Measurements from ENCODE around the gene UPK3A.

DNA sequence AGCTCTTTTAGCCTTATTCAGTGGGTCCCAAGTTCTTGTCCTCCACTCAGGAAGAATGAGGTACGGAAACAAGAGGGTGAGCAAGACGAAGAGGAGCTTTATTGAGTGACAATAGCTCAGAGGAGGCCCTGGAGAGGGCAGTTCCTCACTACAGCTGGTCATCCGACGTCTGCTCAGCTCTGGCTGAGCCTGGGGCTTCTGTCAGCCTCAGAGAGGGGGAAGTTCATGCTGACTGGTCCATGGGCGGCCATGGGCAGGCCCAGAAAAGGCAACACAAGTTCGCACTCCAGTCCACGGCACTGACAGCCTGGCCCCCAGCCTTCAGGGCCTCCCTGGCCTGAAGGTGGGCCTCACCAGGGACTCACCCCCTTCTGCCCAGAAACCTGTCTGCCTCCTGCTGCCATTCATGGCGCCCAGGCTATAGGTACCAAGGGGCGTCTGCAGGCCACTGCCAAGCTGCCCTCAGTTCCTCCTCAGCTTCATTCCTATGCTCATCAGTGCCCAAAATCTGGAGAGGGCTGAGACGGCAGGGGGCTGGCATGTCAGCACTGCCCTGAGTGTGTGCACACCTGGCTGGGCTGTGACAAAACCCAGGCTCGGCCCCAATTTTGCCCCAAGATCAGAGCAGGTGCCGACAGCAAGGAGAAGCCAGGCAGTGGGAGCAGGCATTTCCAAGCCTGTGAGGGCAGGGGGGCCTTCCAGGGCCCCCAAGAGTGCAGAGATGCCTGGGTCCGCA is 22.4 kb upstream of the UPK3A start:
- TF ChIP-seq, protein P1, sequence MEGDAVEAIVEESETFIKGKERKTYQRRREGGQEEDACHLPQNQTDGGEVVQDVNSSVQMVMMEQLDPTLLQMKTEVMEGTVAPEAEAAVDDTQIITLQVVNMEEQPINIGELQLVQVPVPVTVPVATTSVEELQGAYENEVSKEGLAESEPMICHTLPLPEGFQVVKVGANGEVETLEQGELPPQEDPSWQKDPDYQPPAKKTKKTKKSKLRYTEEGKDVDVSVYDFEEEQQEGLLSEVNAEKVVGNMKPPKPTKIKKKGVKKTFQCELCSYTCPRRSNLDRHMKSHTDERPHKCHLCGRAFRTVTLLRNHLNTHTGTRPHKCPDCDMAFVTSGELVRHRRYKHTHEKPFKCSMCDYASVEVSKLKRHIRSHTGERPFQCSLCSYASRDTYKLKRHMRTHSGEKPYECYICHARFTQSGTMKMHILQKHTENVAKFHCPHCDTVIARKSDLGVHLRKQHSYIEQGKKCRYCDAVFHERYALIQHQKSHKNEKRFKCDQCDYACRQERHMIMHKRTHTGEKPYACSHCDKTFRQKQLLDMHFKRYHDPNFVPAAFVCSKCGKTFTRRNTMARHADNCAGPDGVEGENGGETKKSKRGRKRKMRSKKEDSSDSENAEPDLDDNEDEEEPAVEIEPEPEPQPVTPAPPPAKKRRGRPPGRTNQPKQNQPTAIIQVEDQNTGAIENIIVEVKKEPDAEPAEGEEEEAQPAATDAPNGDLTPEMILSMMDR (IDR thresholded peaks at IDR 0.05): no peak
- no peak for TF ChIP-seq POLR2A (IDR thresholded peaks at IDR 0.05)

All from adrenal gland (tissue), 5 donors.